Caco-2 (cell line): ENCODE data around the gene LGALS3. TPM values are rescaled to one million over a fixed set of nuclear protein-coding genes. Genes with fewer than 3 reads are reported as not detected.
A peak's percentile ranks its signal among the peaks of the same experiment; 100 is the strongest.

Experiments used
- BruUV-seq: library from RNA; stranded (reverse); fragments of 400-500 nt; replicated peaks from 2 replicates; lab custom pipeline; 2021; lab: Mats Ljungman, UMichigan
- CTCF ChIA-PET: fragments of 300-600 bp; sonication (Branson Sonifier 250); formaldehyde crosslinking; loops from one replicate; lab custom pipeline; 2022; ENCODE audit warnings: antibody characterized with exemption; lab: Charles Lee
- POLR2A ChIA-PET: fragments of 300-600 bp; sonication (Branson Sonifier 250); formaldehyde crosslinking; loops from one replicate; lab custom pipeline; 2022; ENCODE audit warnings: antibody characterized with exemption; lab: Charles Lee
- DNase-seq, 2 experiments: peaks; one replicate each; pipeline versions ENCODE4 v3.0.0 to v3.0.0-alpha.2; 2020 to 2022
- H3K27me3 ChIP-seq: replicated peaks from 2 replicates; pipeline ENCODE4 v1.6.0; 2011; ENCODE audit warnings: low read length; ENCODE audit not compliant: control insufficient read depth, insufficient read depth
- H3K36me3 ChIP-seq: 2 replicates; pipeline ENCODE4 v1.5.1; 2011; ENCODE audit warnings: low read length; ENCODE audit not compliant: control insufficient read depth, insufficient read depth
- H3K4me1 ChIP-seq: fragments of 250-450 bp; sonication (Bioruptor Pico); 2 replicates; pipeline ENCODE4 v1.5.1; 2020; ENCODE audit warnings: mild to moderate bottlenecking
- H3K4me3 ChIP-seq: 2 replicates; pipeline ENCODE4 v1.5.1; 2011; ENCODE audit warnings: low read depth, mild to moderate bottlenecking, control low read depth, low read length
- H3K9me3 ChIP-seq: fragments of 250-450 bp; sonication (Bioruptor Pico); 2 replicates; pipeline ENCODE4 v1.5.1; 2020; ENCODE audit warnings: mild to moderate bottlenecking, moderate library complexity
- H3K27ac Mint-ChIP-seq: one replicate; pipeline ENCODE4 v1.8.0; 2022; ENCODE audit warnings: mixed read lengths; ENCODE audit not compliant: unreplicated experiment
- H3K27me3 Mint-ChIP-seq: one replicate; pipeline ENCODE4 v1.8.0; 2022; ENCODE audit warnings: mixed read lengths; ENCODE audit not compliant: insufficient read depth, unreplicated experiment
- H3K36me3 Mint-ChIP-seq: one replicate; pipeline ENCODE4 v1.8.0; 2022; ENCODE audit warnings: mild to moderate bottlenecking, mixed read lengths; ENCODE audit not compliant: insufficient read depth, unreplicated experiment
- H3K4me1 Mint-ChIP-seq: one replicate; pipeline ENCODE4 v1.8.0; 2022; ENCODE audit warnings: low read depth, mixed read lengths; ENCODE audit not compliant: unreplicated experiment
- H3K4me3 Mint-ChIP-seq: one replicate; pipeline ENCODE4 v1.8.0; 2022; ENCODE audit warnings: mild to moderate bottlenecking, moderate library complexity, mixed read lengths; ENCODE audit not compliant: unreplicated experiment
- H3K9me3 Mint-ChIP-seq: one replicate; pipeline ENCODE4 v1.8.0; 2022; ENCODE audit warnings: mixed read lengths; ENCODE audit not compliant: unreplicated experiment
- CTCF ChIP-seq, 2 experiments: fragments of 200-600 bp in 1 of 2; IDR thresholded peaks; 1 replicate in 1 of 2; 2 replicates in 1 of 2; pipeline versions ENCODE4 v1.5.1 to v1.8.0; 2011 to 2022; ENCODE audit warnings: antibody characterized with exemption in 1 of 2, control low read depth in 1 of 2, inconsistent platforms in 1 of 2, low read depth in 1 of 2, low read length in 1 of 2, mild to moderate bottlenecking in 1 of 2, moderate library complexity in 1 of 2; ENCODE audit not compliant: insufficient read depth in 1 of 2, severe bottlenecking in 1 of 2, unreplicated experiment in 1 of 2
- intact Hi-C: fragments of 100-400 bp; cut with micrococcal nuclease; formaldehyde crosslinking; loops from one replicate; pipeline ENCODE4 v1.10.0; 2022; ENCODE audit not compliant: unreplicated experiment
- total RNA-seq: library from RNA; stranded (reverse); gene quantifications from 2 replicates; pipeline ENCODE4 v1.2.3, GENCODE V29; 2022

The LGALS3 gene
- total RNA-seq, 1 experiment from 2014 or later, result 206 TPM

GRCh38 chr14:55180006-55180405 lies 51.0 kb downstream of the LGALS3 start:
- Histone ChIP-seq H3K9me3 (no peaks in the 10 kb centered on the region), H3K4me3 (no peak overlapping the region), H3K36me3 (peaks cover 3% of the 10 kb centered on the region), H3K27me3 (no peaks in the 10 kb centered on the region), H3K4me1 (no peaks in the 10 kb centered on the region)
- no peak overlapping the region for H3K4me3 Mint-ChIP-seq
- POLR2A ChIA-PET, result no interaction called here
- no peak for TF ChIP-seq CTCF (IDR thresholded peaks at IDR 0.05; ENCODE audit: insufficient read depth in 1 of 2, low read depth in 1 of 2, low read length in 1 of 2, severe bottlenecking in 1 of 2, unreplicated experiment in 1 of 2)
- no peaks in the 10 kb centered on the region for H3K9me3 Mint-ChIP-seq
- H3K36me3 Mint-ChIP-seq, result peaks cover 46% of the 10 kb centered on the region
- no peaks in the 10 kb centered on the region for H3K4me1 Mint-ChIP-seq
- no peak for DNase-seq
- no TSS peak for BruUV-seq
- no peaks in the 10 kb centered on the region for H3K27me3 Mint-ChIP-seq
- CTCF ChIA-PET, result no interaction called here
- no peak overlapping the region for H3K27ac Mint-ChIP-seq
- intact Hi-C loops, result no loop called here

- Mint-ChIP-seq H3K9me3 (no peaks in the 10 kb centered on the region), H3K4me3 (no peak overlapping the region), H3K4me1 (no peaks in the 10 kb centered on the region), H3K27ac (no peak overlapping the region), H3K27me3 (no peaks in the 10 kb centered on the region), H3K36me3 (peaks cover 44% of the 10 kb centered on the region)
- no TSS peak for BruUV-seq
- CTCF ChIA-PET, result no interaction called here
- no peak for DNase-seq
- Histone ChIP-seq H3K9me3 (no peaks in the 10 kb centered on the region), H3K4me3 (no peak overlapping the region), H3K36me3 (peaks cover 3% of the 10 kb centered on the region), H3K4me1 (no peaks in the 10 kb centered on the region), H3K27me3 (no peaks in the 10 kb centered on the region)
- intact Hi-C loops, result no loop called here
- no peak for TF ChIP-seq CTCF (IDR thresholded peaks at IDR 0.05; ENCODE audit: insufficient read depth in 1 of 2, low read depth in 1 of 2, low read length in 1 of 2, severe bottlenecking in 1 of 2, unreplicated experiment in 1 of 2)
- POLR2A ChIA-PET, result no interaction called here
These were observed 51.4 kb downstream of the LGALS3 start for GRCh38 chr14:55180434-55180833.

GRCh38 chr14:55188686-55189295 lies 59.7 kb downstream of the LGALS3 start:
- no peaks in the 10 kb centered on the region for H3K9me3 ChIP-seq
- ChIA-PET CTCF (no interaction called here), POLR2A (no interaction called here)
- TF ChIP-seq CTCF (IDR thresholded peaks at IDR 0.05; ENCODE audit: insufficient read depth in 1 of 2, low read depth in 1 of 2, low read length in 1 of 2, severe bottlenecking in 1 of 2, unreplicated experiment in 1 of 2), result no peak
- peak overlapping the region; percentile 99 for H3K4me3 Mint-ChIP-seq
- no peaks in the 10 kb centered on the region for H3K27me3 ChIP-seq
- no peak for DNase-seq
- intact Hi-C loops, result no loop called here
- H3K36me3 ChIP-seq, result no peaks in the 10 kb centered on the region
- H3K27ac Mint-ChIP-seq, result no peak overlapping the region
- BruUV-seq, result no TSS peak
- H3K4me1 Mint-ChIP-seq, result peaks cover 15% of the 10 kb centered on the region
- H3K9me3 Mint-ChIP-seq, result no peaks in the 10 kb centered on the region
- H3K4me1 ChIP-seq, result peaks cover 8% of the 10 kb centered on the region; the same call in 1 of the 2 replicates
- H3K4me3 ChIP-seq, result no peak overlapping the region
- H3K36me3 Mint-ChIP-seq, result peaks cover 22% of the 10 kb centered on the region
- no peaks in the 10 kb centered on the region for H3K27me3 Mint-ChIP-seq
